ENCODE data around the gene ELOA. TPM values are rescaled to one million over a fixed set of nuclear protein-coding genes. Genes with fewer than 3 reads are reported as not detected.

The ELOA gene
- total RNA-seq, 2 donors from 2014 or later: 34.4 to 34.8 TPM

Other genes with a start within 250 kb of the ELOA start
- gene E2F2, start 212.2 kb upstream of the ELOA start, total RNA-seq: under 1 TPM; 0.24 to 0.46 TPM
- gene ID3, start 184.0 kb upstream of the ELOA start, total RNA-seq: 100 to 1,000 TPM; 190 to 243 TPM
- 100 to 1,000 TPM; 706 to 724 TPM for gene RPL11, start 51.7 kb upstream of the ELOA start, total RNA-seq
- 10 to 100 TPM; 35.6 to 40.4 TPM for gene PITHD1, start 34.9 kb downstream of the ELOA start, total RNA-seq
- 10 to 100 TPM; 21.1 to 21.8 TPM for gene LYPLA2, start 47.7 kb downstream of the ELOA start, total RNA-seq
- 10 to 100 TPM; 15.2 to 18.4 TPM for gene GALE, start 57.3 kb downstream of the ELOA start, total RNA-seq
- gene HMGCL, start 82.0 kb downstream of the ELOA start, total RNA-seq: 10 to 100 TPM; 23.1 to 27.4 TPM
- 10 to 100 TPM; 13.8 to 27.9 TPM for gene FUCA1, start 124.8 kb downstream of the ELOA start, total RNA-seq
- gene CNR2, start 169.9 kb downstream of the ELOA start, total RNA-seq: under 1 TPM; 0.05 to 0.14 TPM
- gene PNRC2, start 216.4 kb downstream of the ELOA start, total RNA-seq: 100 to 1,000 TPM in 1 of 2 donors, 10 to 100 TPM in 1; 85.6 to 104 TPM
- gene SRSF10, start 236.9 kb downstream of the ELOA start, total RNA-seq: 10 to 100 TPM; 74.1 to 77.4 TPM

All from posterior vena cava (tissue), 2 donors.